K562 (cell line): ENCODE data around the gene NECAB3. TPM values are rescaled to one million over a fixed set of nuclear protein-coding genes. Genes with fewer than 3 reads are reported as not detected.
A peak's percentile ranks its signal among the peaks of the same experiment; 100 is the strongest.

ENCODE experiments used
- ATAC-seq: fragments of 200-7000 bp; cut with Tn5 transposase; 3 replicates; pipeline ENCODE4 v1.9.1; 2020; ENCODE audit warnings: moderate library complexity
- BruUV-seq: library from RNA; stranded (reverse); fragments of 400-500 nt; replicated peaks from 2 replicates; lab custom pipeline; 2021; lab: Mats Ljungman, UMichigan
- CTCF ChIA-PET: fragments of 300-600 bp; formaldehyde crosslinking; extraction: SDS; loops from one replicate; lab custom pipeline; 2021; ENCODE audit warnings: low intra/inter-chr PET ratio; lab: Yijun Ruan, JAX
- POLR2A ChIA-PET: fragments of 300-600, 350-650 bp; sonication (Branson Sonifier 250); formaldehyde crosslinking; extraction: SDS; loops from one replicate; lab custom pipeline; 2021; ENCODE audit warnings: antibody characterized with exemption, inconsistent platforms; lab: Yijun Ruan, JAX
- DNase-seq, 4 experiments: peaks; one replicate each; pipeline versions ENCODE4 v3.0.0 to v3.0.0-alpha.2; 2011 to 2018; ENCODE audit warnings: low spot score in 3 of 4, mixed read lengths in 3 of 4; ENCODE audit errors: extremely low read depth in 1 of 4
- FAIRE-seq: peaks from 2 replicates; lab custom pipeline; 2011; peaks lifted over from hg19 to GRCh38; lab: Jason Lieb, UNC
- H2AFZ ChIP-seq: 2 replicates; pipeline ENCODE4 v1.6.0; 2011; ENCODE audit warnings: low read depth, low read length, control low read depth, inconsistent platforms
- H3K27ac ChIP-seq: fragments of 200-600 bp; 3 replicates; pipeline ENCODE4 v1.8.0; 2011; ENCODE audit warnings: low read depth, mild to moderate bottlenecking, control low read depth, inconsistent platforms, low read length, moderate library complexity, mixed read lengths; ENCODE audit errors: extremely low read depth
- H3K27me3 ChIP-seq, 2 experiments: fragments of 300-600 bp in 1 of 2; 2 replicates in 1 of 2; 3 replicates in 1 of 2; pipeline versions ENCODE4 v1.6.0 to v1.8.0; 2011; ENCODE audit warnings: inconsistent platforms in 2 of 2, low read length in 2 of 2, mild to moderate bottlenecking in 1 of 2, mixed read lengths in 1 of 2, moderate library complexity in 1 of 2; ENCODE audit not compliant: control insufficient read depth in 2 of 2, insufficient read depth in 2 of 2
- H3K36me3 ChIP-seq: fragments of 300-600 bp; 3 replicates; pipeline ENCODE4 v1.8.0; 2011; ENCODE audit warnings: mild to moderate bottlenecking, low read length, inconsistent platforms; ENCODE audit not compliant: control insufficient read depth, insufficient read depth
- H3K4me1 ChIP-seq, 2 experiments: fragments of 200-600 bp in 1 of 2; replicated peaks in 1 of 2; 2 replicates in 1 of 2; 3 replicates in 1 of 2; pipeline versions ENCODE4 v1.5.1 to v1.8.0; 2011; ENCODE audit warnings: inconsistent platforms in 2 of 2, low read length in 2 of 2, mild to moderate bottlenecking in 1 of 2, mixed read lengths in 1 of 2, moderate library complexity in 1 of 2; ENCODE audit not compliant: control insufficient read depth in 2 of 2, insufficient read depth in 2 of 2
- H3K4me2 ChIP-seq: 2 replicates; pipeline ENCODE4 v1.6.1; 2011; ENCODE audit warnings: low read length, control low read depth, inconsistent platforms, mixed read lengths; ENCODE audit not compliant: insufficient read depth
- H3K4me3 ChIP-seq: fragments of 200-600 bp; sonication (generic), shearing (Covaris generic); 2 replicates; pipeline ENCODE4 v1.5.1; 2016; ENCODE audit warnings: control low read depth, inconsistent platforms
- H3K79me2 ChIP-seq: fragments of 200-600 bp; 3 replicates; pipeline ENCODE4 v1.8.0; 2011; ENCODE audit warnings: low read length, inconsistent platforms; ENCODE audit not compliant: control insufficient read depth, insufficient read depth
- H3K9ac ChIP-seq, 2 experiments: 2 replicates each; pipeline versions ENCODE4 v1.6.0 to v1.6.1; 2011; ENCODE audit warnings: low read depth in 2 of 2, low read length in 2 of 2, control low read depth in 1 of 2, inconsistent platforms in 1 of 2, mild to moderate bottlenecking in 1 of 2, mixed read lengths in 1 of 2; ENCODE audit not compliant: insufficient read depth in 1 of 2
- H3K9me1 ChIP-seq: one replicate; pipeline ENCODE4 v1.6.0; 2011; ENCODE audit warnings: inconsistent platforms, mild to moderate bottlenecking, low read length, moderate library complexity; ENCODE audit not compliant: control insufficient read depth, insufficient read depth
- H3K9me3 ChIP-seq: replicated peaks from 2 replicates; pipeline ENCODE4 v1.5.1; 2011; ENCODE audit warnings: low read depth, low read length, inconsistent platforms; ENCODE audit not compliant: control insufficient read depth, insufficient read depth
- H4K20me1 ChIP-seq: replicated peaks from 2 replicates; pipeline ENCODE4 v1.6.1; 2011; ENCODE audit warnings: low read length, inconsistent platforms, mixed read lengths; ENCODE audit not compliant: control insufficient read depth, insufficient read depth
- ARID1B ChIP-seq: fragments of 450-650 bp; IDR thresholded peaks from 2 replicates; pipeline ENCODE4 v1.6.1; 2016; ENCODE audit warnings: antibody characterized with exemption, mild to moderate bottlenecking, inconsistent platforms
- ATF2 ChIP-seq: sonication (generic); formaldehyde crosslinking; IDR thresholded peaks from 2 replicates; pipeline ENCODE4 v1.8.1; 2022; ENCODE audit warnings: missing genetic modification reagents
- CBFA2T3 ChIP-seq: fragments of 450-650 bp; IDR thresholded peaks from 2 replicates; pipeline ENCODE4 v1.6.1; 2017
- CREM ChIP-seq: IDR thresholded peaks from 2 replicates; pipeline ENCODE4 v1.6.1; 2014; ENCODE audit warnings: antibody characterized with exemption, low read depth
- GATA2 ChIP-seq: sonication (generic); formaldehyde crosslinking; IDR thresholded peaks from 2 replicates; pipeline ENCODE4 v1.4.0; 2020; ENCODE audit warnings: mild to moderate bottlenecking, missing genetic modification reagents
- KDM1A ChIP-seq, 2 experiments: fragments of 450-650 bp; IDR thresholded peaks; 2 replicates each; pipeline ENCODE4 v1.6.1; 2016; ENCODE audit warnings: mild to moderate bottlenecking in 2 of 2
- MEIS2 ChIP-seq: fragments of 450-650 bp; IDR thresholded peaks from 2 replicates; pipeline ENCODE4 v1.6.1; 2014; ENCODE audit warnings: mild to moderate bottlenecking; ENCODE audit not compliant: partially characterized antibody
- RCOR1 ChIP-seq, 2 experiments: IDR thresholded peaks; 2 replicates each; pipeline ENCODE4 v1.6.1; 2012; ENCODE audit warnings: low read depth in 2 of 2, low read length in 2 of 2, borderline replicate concordance in 1 of 2, improper control_type of control experiment in 1 of 2
- SMAD4 ChIP-seq: fragments of 250-450 bp; sonication (Bioruptor Pico); conservative IDR thresholded peaks from 2 replicates; pipeline ENCODE4 v1.8.0; 2021; ENCODE audit warnings: inconsistent platforms, mild to moderate bottlenecking, moderate library complexity
- STAT5A ChIP-seq: IDR thresholded peaks from 2 replicates; pipeline ENCODE4 v1.6.1; 2012; ENCODE audit warnings: low read length, inconsistent platforms, borderline replicate concordance
- TCF3 ChIP-seq: sonication (generic); formaldehyde crosslinking; IDR thresholded peaks from 2 replicates; pipeline ENCODE4 v1.4.0; 2020; ENCODE audit warnings: mild to moderate bottlenecking, missing genetic modification reagents
- ZBTB7A ChIP-seq: IDR thresholded peaks from 2 replicates; pipeline ENCODE4 v1.6.1; 2011; ENCODE audit warnings: low read depth, mild to moderate bottlenecking, low read length, moderate library complexity, borderline replicate concordance; ENCODE audit not compliant: control insufficient read depth
- WGBS: fragments of 100-300 bp; shearing (Covaris generic); methylation state at CpG from one replicate; pipeline ENCODE4 v1.1.6; 2016; ENCODE audit warnings: low coverage, mixed read lengths; ENCODE audit not compliant: insufficient coverage; ENCODE audit errors: missing lambda C conversion rate; 5-methylcytosine and 5-hydroxymethylcytosine counted together
- in situ Hi-C: fragments of 300-500 bp; cut with MboI; formaldehyde crosslinking; loops from 4 replicates; pipeline ENCODE4 v1.15.0; 2018; ENCODE audit warnings: inconsistent platforms, mixed read lengths
- intact Hi-C: fragments of 100-400 bp; cut with micrococcal nuclease; formaldehyde crosslinking; loops from 2 replicates; pipeline ENCODE4 v1.14.2; 2022
- polyA plus RNA-seq, 8 experiments: library from polyadenylated mRNA; depleted of rRNA in 4 of 8; stranded (reverse) in 5 of 8; unstranded in 3 of 8; fragments of >200 nt; fragmentation: Nextera tagmentation in 2 of 8; fragmentation: Illumina TruSeq in 1 of 8; extraction: Ambion mirVana in 2 of 8; extraction: Trizol in 1 of 8; gene quantifications; 2 replicates each; pipeline versions ENCODE4 v1.2.1 to v1.2.3, GENCODE V29; 2011 to 2014; ENCODE audit warnings: inconsistent platforms in 1 of 8, missing spikeins in 1 of 8
- total RNA-seq, 7 experiments: library from RNA; depleted of rRNA in 6 of 7; stranded (reverse); fragments of >200 nt in 6 of 7; fragmentation: Illumina TruSeq in 2 of 7; extraction: Trizol in 2 of 7; gene quantifications; 2 replicates each; pipeline versions ENCODE4 v1.2.1 to v1.2.3, GENCODE V29; 2011 to 2021; ENCODE audit warnings: low replicate concordance in 1 of 7

The NECAB3 gene
- total and polyA plus RNA-seq, 9 of the 15 experiments (the other 6 are each of a cell fraction or from before 2014, with no cell fraction given): 0.94 to 63.3 (median 31.5) TPM

GRCh38 chr20:33651562-33652048 is 22.6 kb downstream of the NECAB3 start:
- POLR2A ChIA-PET: interaction anchor here (0.7 to 1.5 kb wide), 3 partner anchors 9 to 412 kb away, joined by 3 read pairs; no protein-coding TSS in a partner anchor
- H3K36me3 ChIP-seq: peaks cover 5% of the 10 kb centered on the region; the same call in 1 of the 3 replicates
- TF ChIP-seq ZBTB7A (no peak), CREM (peak; percentile 31; the same call in 1 of the 2 replicates), TCF3 (CRISPR knock-in tag) (peak; percentile 42), RCOR1 (IDR thresholded peaks at IDR 0.05; ENCODE audit: borderline replicate concordance in 1 of 2, low read depth in 2 of 2, low read length in 2 of 2) (peak in 1 of 2 experiments; percentile 77; a peak in 2 of 4 replicates), SMAD4 (no peak), ARID1B (0 out of 2 replicates have a peak, but pooled peaks have one; percentile 12), ATF2 (no peak), GATA2 (CRISPR knock-in tag) (0 out of 2 replicates have a peak, but pooled peaks have one; percentile 18), KDM1A (IDR thresholded peaks at IDR 0.05) (peak; percentile 38 to 57; a peak in 2 of 4 replicates), CBFA2T3 (peak; percentile 29; the same call in 1 of the 2 replicates), STAT5A (peak; percentile 60; the same call in 1 of the 2 replicates), MEIS2 (peak; percentile 79)
- no TSS peak for BruUV-seq
- H3K9me3 ChIP-seq: no peaks in the 10 kb centered on the region; the same call in 1 of the 2 replicates
- H2AFZ ChIP-seq: no peak overlapping the region
- in situ Hi-C loops (loop anchor here (5.0 to 10.0 kb wide), 2 partner anchors 199 to 237 kb away; no protein-coding TSS in a partner anchor), intact Hi-C loops (loop anchor here (2.0 to 5.0 kb wide), 3 partner anchors 137 to 249 kb away; partner anchors contain the start of gene CDK5RAP1)
- H3K4me1 ChIP-seq: peaks cover 6 to 33% of the 10 kb centered on the region in 2 experiments; a peak in 3 of 5 replicates
- no peaks in the 10 kb centered on the region for H3K27me3 ChIP-seq
- peaks cover 22% of the 10 kb centered on the region for H4K20me1 ChIP-seq
- H3K79me2 ChIP-seq: no peaks in the 10 kb centered on the region
- H3K4me2 ChIP-seq: no peak overlapping the region
- H3K9me1 ChIP-seq: peaks cover 9% of the 10 kb centered on the region
- peak; percentile 37 for FAIRE-seq
- ATAC-seq: no peak
- peak overlapping the region in 1 of 2 experiments; percentile 32; a peak in 1 of 4 replicates for H3K9ac ChIP-seq
- WGBS: 14% methylated on average over 13 of the region's 13 CpGs
- peak in 1 of 4 experiments; percentile 15 for DNase-seq
- CTCF ChIA-PET: no interaction called here
- no peak overlapping the region for H3K4me3 ChIP-seq
- no peak overlapping the region for H3K27ac ChIP-seq
